DOHH2 (cell line): ENCODE results near the gene TYMP.

ENCODE experiments used
- CTCF ChIP-seq: fragments of 200-600 bp; sonication (generic); IDR thresholded peaks from one replicate; pipeline ENCODE4 v1.5.1; 2014; ENCODE audit warnings: antibody characterized with exemption, mild to moderate bottlenecking, low read depth, low read length; ENCODE audit not compliant: poor library complexity, severe bottlenecking
- EZH2phosphoT487 ChIP-seq: fragments of 200-600 bp; sonication (generic); IDR thresholded peaks from 2 replicates; pipeline ENCODE4 v1.6.1; 2017; ENCODE audit warnings: borderline replicate concordance, mild to moderate bottlenecking, antibody characterized with exemption, low read length, moderate library complexity, mixed read lengths

DNA sequence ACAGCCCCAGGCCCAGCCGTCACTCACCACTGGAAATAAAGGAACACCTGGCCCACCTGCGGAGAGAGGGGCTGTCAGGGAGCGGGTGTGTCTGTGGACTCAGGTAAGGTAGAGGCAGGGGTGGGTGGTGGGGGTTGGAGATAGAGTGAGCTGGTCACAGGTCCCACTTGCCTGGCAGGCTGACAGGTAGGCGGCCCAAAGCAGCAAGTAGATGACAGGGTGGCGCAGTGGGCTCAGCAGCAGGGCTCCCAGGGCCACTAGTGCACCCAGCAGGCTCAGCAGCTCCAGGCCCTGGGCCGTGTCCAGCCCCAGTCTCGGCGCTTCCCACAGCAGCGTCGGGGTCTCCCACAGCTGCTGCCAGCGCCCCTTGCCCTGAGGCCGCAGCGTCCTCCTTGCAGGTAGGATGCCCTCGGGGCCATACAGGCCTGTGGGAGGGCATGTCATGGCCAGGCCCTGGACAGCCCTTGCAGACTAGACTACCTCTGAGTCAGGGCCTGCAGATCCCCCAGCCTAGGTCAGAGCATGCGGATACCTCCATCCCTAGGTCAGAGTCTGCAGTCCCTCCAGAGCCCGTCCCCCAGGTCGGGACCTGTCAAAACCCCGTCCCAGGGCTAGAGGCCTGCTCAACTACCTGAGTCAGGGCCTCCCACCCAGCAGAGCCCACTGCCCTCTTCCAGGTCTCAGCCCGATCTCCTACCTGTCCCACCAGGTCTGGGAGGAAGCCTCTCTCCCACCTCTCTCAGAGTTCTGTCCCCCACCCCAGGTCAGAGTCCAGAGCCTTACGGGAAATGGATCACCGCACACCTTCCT, 23.0 kb downstream of the TYMP start:
- TF ChIP-seq CTCF (no peak), EZH2phosphoT487 (no peak)
